HepG2 (cell line): Measurements from ENCODE around the gene FUBP3. TPM values are rescaled to one million over a fixed set of nuclear protein-coding genes. Genes with fewer than 3 reads are reported as not detected.
A peak's percentile ranks its signal among the peaks of the same experiment; 100 is the strongest.

Experiments used
- ARHGAP35 ChIP-seq: sonication (generic); formaldehyde crosslinking; IDR thresholded peaks from 2 replicates; pipeline ENCODE4 v1.9.0; 2022; ENCODE audit warnings: mild to moderate bottlenecking, inconsistent platforms, moderate library complexity, missing genetic modification reagents, borderline replicate concordance
- CSRNP2 ChIP-seq: sonication (generic); formaldehyde crosslinking; conservative IDR thresholded peaks from 2 replicates; pipeline ENCODE4 v1.8.0; 2022; ENCODE audit warnings: low read depth, missing genetic modification reagents
- HDAC1 ChIP-seq: sonication (generic); formaldehyde crosslinking; IDR thresholded peaks from 2 replicates; pipeline ENCODE4 v1.5.1; 2020; ENCODE audit warnings: mild to moderate bottlenecking, missing genetic modification reagents
- HDAC2 ChIP-seq: sonication (generic); formaldehyde crosslinking; IDR thresholded peaks from 2 replicates; pipeline ENCODE4 v1.4.0; 2020; ENCODE audit warnings: missing genetic modification reagents
- HNRNPH1 ChIP-seq: fragments of 200-400 bp; formaldehyde crosslinking; optimal IDR thresholded peaks from 2 replicates; pipeline ENCODE3; 2017; ENCODE audit warnings: mild to moderate bottlenecking, low read depth, low read length
- JARID2 ChIP-seq: sonication (generic); formaldehyde crosslinking; IDR thresholded peaks from 2 replicates; pipeline ENCODE4 v1.8.1; 2023; ENCODE audit warnings: missing genetic modification reagents, inconsistent platforms; ENCODE audit not compliant: insufficient replicate concordance
- KDM5A ChIP-seq: fragments of 200-600 bp; sonication (generic); IDR thresholded peaks from 2 replicates; pipeline ENCODE4 v1.7.0; 2018; ENCODE audit warnings: antibody characterized with exemption, mild to moderate bottlenecking, low read length, borderline replicate concordance
- LCORL ChIP-seq, 2 experiments: fragments of 450-650 bp in 1 of 2; sonication (generic) in 1 of 2; formaldehyde crosslinking in 1 of 2; IDR thresholded peaks; 2 replicates each; pipeline versions ENCODE4 v1.5.0 to v1.6.1; 2017 to 2020; ENCODE audit warnings: antibody characterized with exemption in 1 of 2, missing genetic modification reagents in 1 of 2
- MTA1 ChIP-seq: sonication (generic); formaldehyde crosslinking; IDR thresholded peaks from 2 replicates; pipeline ENCODE4 v1.4.0; 2020; ENCODE audit warnings: missing genetic modification reagents, mild to moderate bottlenecking, borderline replicate concordance
- NAIF1 ChIP-seq: sonication (generic); formaldehyde crosslinking; IDR thresholded peaks from 2 replicates; pipeline ENCODE4 v1.5.0; 2020; ENCODE audit warnings: mild to moderate bottlenecking, missing genetic modification reagents, borderline replicate concordance
- NFKB2 ChIP-seq: sonication (generic); formaldehyde crosslinking; IDR thresholded peaks from 2 replicates; pipeline ENCODE4 v1.4.0; 2020; ENCODE audit warnings: missing genetic modification reagents, borderline replicate concordance
- SMAD9 ChIP-seq: sonication (generic); formaldehyde crosslinking; IDR thresholded peaks from 2 replicates; pipeline ENCODE4 v1.5.1; 2020; ENCODE audit warnings: mild to moderate bottlenecking, missing genetic modification reagents
- TOPORS ChIP-seq: sonication (generic); formaldehyde crosslinking; IDR thresholded peaks from 2 replicates; pipeline ENCODE4 v1.8.0; 2023; ENCODE audit warnings: mild to moderate bottlenecking, missing genetic modification reagents
- ZKSCAN1 ChIP-seq: fragments of 150-350 bp; IDR thresholded peaks from 2 replicates; pipeline ENCODE4 v1.6.1; 2014; ENCODE audit warnings: low read length
- ZNF205 ChIP-seq: IDR thresholded peaks from 2 replicates; pipeline ENCODE4 v1.6.1; 2018; ENCODE audit warnings: missing biosample characterization, missing genetic modification reagents
- ZNF30 ChIP-seq: sonication (generic); formaldehyde crosslinking; IDR thresholded peaks from 2 replicates; pipeline ENCODE4 v1.5.0; 2020; ENCODE audit warnings: mild to moderate bottlenecking, missing genetic modification reagents
- ZNF326 ChIP-seq: sonication (generic); formaldehyde crosslinking; IDR thresholded peaks from 2 replicates; pipeline ENCODE4 v1.4.0; 2020; ENCODE audit warnings: missing genetic modification reagents, borderline replicate concordance
- ZNF33B ChIP-seq: sonication (generic); formaldehyde crosslinking; IDR thresholded peaks from 2 replicates; pipeline ENCODE4 v1.5.1; 2020; ENCODE audit warnings: mild to moderate bottlenecking, missing genetic modification reagents
- ZNF780A ChIP-seq: sonication (generic); formaldehyde crosslinking; IDR thresholded peaks from 2 replicates; pipeline ENCODE4 v1.8.0; 2022; ENCODE audit warnings: mild to moderate bottlenecking, missing genetic modification reagents, moderate library complexity
- polyA plus RNA-seq, 8 experiments: library from polyadenylated mRNA; depleted of rRNA in 3 of 8; stranded (reverse) in 7 of 8; unstranded in 1 of 8; fragments of >200 nt; fragmentation: Illumina TruSeq in 4 of 8; extraction: Trizol in 4 of 8; gene quantifications; 2 replicates each; pipeline versions ENCODE4 v1.2.1 to v1.2.3, GENCODE V29; 2011 to 2016; ENCODE audit warnings: low read depth in 4 of 8, missing spikeins in 1 of 8, mixed read lengths in 1 of 8; ENCODE audit not compliant: insufficient read depth in 1 of 8
- total RNA-seq, 5 experiments: library from RNA; depleted of rRNA; stranded (reverse); fragments of >200 nt; fragmentation: Illumina TruSeq; extraction: Trizol; gene quantifications; 2 replicates each; pipeline ENCODE4 v1.2.3, GENCODE V29; 2016; ENCODE audit warnings: low read depth in 1 of 5
- TF ChIP-seq, protein P1 (sequence below): sonication (generic); formaldehyde crosslinking; IDR thresholded peaks from 2 replicates; pipeline ENCODE4 v1.4.0; 2020; ENCODE audit warnings: mild to moderate bottlenecking, missing genetic modification reagents
- TF ChIP-seq, protein P2 (sequence below): sonication (generic); formaldehyde crosslinking; IDR thresholded peaks from 2 replicates; pipeline ENCODE4 v1.5.0; 2020; ENCODE audit warnings: mild to moderate bottlenecking, missing genetic modification reagents
- TF ChIP-seq, protein P3 (sequence below): conservative IDR thresholded peaks from 2 replicates; pipeline ENCODE4 v1.6.1; 2018; ENCODE audit warnings: missing genetic modification reagents

FUBP3 gene
- total and polyA plus RNA-seq, 2 of the 13 experiments (the other 11 are each of a cell fraction or from before 2014, with no cell fraction given), result 28.7 to 40.0 TPM

GRCh38 chr9:130578865-130579737, at the start of gene FUBP3 (continued):
- peak; percentile 85; the same call in 1 of the 2 replicates for TF ChIP-seq MTA1 (CRISPR knock-in tag)
- no peak for TF ChIP-seq NAIF1 (CRISPR knock-in tag)
- TF ChIP-seq, protein P1, sequence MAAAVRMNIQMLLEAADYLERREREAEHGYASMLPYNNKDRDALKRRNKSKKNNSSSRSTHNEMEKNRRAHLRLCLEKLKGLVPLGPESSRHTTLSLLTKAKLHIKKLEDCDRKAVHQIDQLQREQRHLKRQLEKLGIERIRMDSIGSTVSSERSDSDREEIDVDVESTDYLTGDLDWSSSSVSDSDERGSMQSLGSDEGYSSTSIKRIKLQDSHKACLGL, result peak; percentile 70; the same call in 1 of the 2 replicates
- no peak; the same call in 1 of the 2 replicates for TF ChIP-seq HDAC2 (CRISPR knock-in tag)
- TF ChIP-seq ZNF205 (CRISPR knock-in tag), result 0 out of 2 replicates have a peak, but pooled peaks have one; percentile 27
- peak; percentile 62; the same call in 1 of the 2 replicates for TF ChIP-seq TOPORS (CRISPR knock-in tag)
- TF ChIP-seq, protein P2, sequence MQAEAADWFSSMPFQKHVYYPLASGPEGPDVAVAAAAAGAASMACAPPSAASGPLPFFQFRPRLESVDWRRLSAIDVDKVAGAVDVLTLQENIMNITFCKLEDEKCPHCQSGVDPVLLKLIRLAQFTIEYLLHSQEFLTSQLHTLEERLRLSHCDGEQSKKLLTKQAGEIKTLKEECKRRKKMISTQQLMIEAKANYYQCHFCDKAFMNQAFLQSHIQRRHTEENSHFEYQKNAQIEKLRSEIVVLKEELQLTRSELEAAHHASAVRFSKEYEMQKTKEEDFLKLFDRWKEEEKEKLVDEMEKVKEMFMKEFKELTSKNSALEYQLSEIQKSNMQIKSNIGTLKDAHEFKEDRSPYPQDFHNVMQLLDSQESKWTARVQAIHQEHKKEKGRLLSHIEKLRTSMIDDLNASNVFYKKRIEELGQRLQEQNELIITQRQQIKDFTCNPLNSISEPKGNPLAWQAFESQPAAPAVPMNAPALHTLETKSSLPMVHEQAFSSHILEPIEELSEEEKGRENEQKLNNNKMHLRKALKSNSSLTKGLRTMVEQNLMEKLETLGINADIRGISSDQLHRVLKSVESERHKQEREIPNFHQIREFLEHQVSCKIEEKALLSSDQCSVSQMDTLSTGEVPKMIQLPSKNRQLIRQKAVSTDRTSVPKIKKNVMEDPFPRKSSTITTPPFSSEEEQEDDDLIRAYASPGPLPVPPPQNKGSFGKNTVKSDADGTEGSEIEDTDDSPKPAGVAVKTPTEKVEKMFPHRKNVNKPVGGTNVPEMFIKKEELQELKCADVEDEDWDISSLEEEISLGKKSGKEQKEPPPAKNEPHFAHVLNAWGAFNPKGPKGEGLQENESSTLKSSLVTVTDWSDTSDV (CRISPR knock-in tag), result 0 out of 2 replicates have a peak, but pooled peaks have one; percentile 55
- peak; percentile 80; the same call in 1 of the 2 replicates for TF ChIP-seq NFKB2 (CRISPR knock-in tag)
- no peak; the same call in 1 of the 2 replicates for TF ChIP-seq ARHGAP35 (CRISPR knock-in tag)
- peak; percentile 83 for TF ChIP-seq HNRNPH1
- TF ChIP-seq ZNF30 (CRISPR knock-in tag), result no peak; the same call in 1 of the 2 replicates
- TF ChIP-seq, protein P3, sequence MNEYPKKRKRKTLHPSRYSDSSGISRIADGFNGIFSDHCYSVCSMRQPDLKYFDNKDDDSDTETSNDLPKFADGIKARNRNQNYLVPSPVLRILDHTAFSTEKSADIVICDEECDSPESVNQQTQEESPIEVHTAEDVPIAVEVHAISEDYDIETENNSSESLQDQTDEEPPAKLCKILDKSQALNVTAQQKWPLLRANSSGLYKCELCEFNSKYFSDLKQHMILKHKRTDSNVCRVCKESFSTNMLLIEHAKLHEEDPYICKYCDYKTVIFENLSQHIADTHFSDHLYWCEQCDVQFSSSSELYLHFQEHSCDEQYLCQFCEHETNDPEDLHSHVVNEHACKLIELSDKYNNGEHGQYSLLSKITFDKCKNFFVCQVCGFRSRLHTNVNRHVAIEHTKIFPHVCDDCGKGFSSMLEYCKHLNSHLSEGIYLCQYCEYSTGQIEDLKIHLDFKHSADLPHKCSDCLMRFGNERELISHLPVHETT (CRISPR knock-in tag), result peak; percentile 81; the same call in 1 of the 2 replicates
- TF ChIP-seq ZKSCAN1, result no peak
- TF ChIP-seq SMAD9, result no peak
- TF ChIP-seq ZNF326 (CRISPR knock-in tag), result no peak
- TF ChIP-seq ZNF780A (CRISPR knock-in tag), result no peak
- peak; percentile 58 for TF ChIP-seq JARID2 (CRISPR knock-in tag)
- TF ChIP-seq LCORL (IDR thresholded peaks at IDR 0.05), result no peak
- peak; percentile 67; the same call in 1 of the 2 replicates for TF ChIP-seq LCORL (CRISPR knock-in tag; IDR thresholded peaks at IDR 0.05)
- peak; percentile 97 for TF ChIP-seq HDAC1 (CRISPR knock-in tag)
- TF ChIP-seq KDM5A, result peak; percentile 85
- TF ChIP-seq CSRNP2, result no peak
- no peak for TF ChIP-seq ZNF33B
